GM12878 (cell line): ENCODE results near the gene SAMD4A.

Source experiments
- CTCF ChIP-seq, 3 experiments: IDR thresholded peaks in 2 of 3; conservative IDR thresholded peaks in 1 of 3; 2 replicates each; pipeline ENCODE4 v1.5.1; 2011; ENCODE audit warnings: low read depth in 3 of 3, low read length in 3 of 3, mild to moderate bottlenecking in 3 of 3, control low read depth in 2 of 3, moderate library complexity in 2 of 3, inconsistent platforms in 1 of 3, mixed read lengths in 1 of 3; ENCODE audit not compliant: control insufficient read depth in 2 of 3, insufficient read depth in 1 of 3; ENCODE audit errors: extremely low read depth in 1 of 3
- EP300 ChIP-seq, 2 experiments: fragments of 150-350 bp in 1 of 2; IDR thresholded peaks; 2 replicates each; pipeline ENCODE4 v1.6.1; 2011 to 2012; ENCODE audit warnings: low read depth in 2 of 2, low read length in 2 of 2, borderline replicate concordance in 1 of 2, improper control_type of control experiment in 1 of 2, inconsistent platforms in 1 of 2; ENCODE audit not compliant: control insufficient read depth in 1 of 2
- FOS ChIP-seq: IDR thresholded peaks from 3 replicates; pipeline ENCODE4 v1.6.1; 2011; ENCODE audit warnings: borderline replicate concordance; ENCODE audit not compliant: insufficient read length; ENCODE audit errors: extremely low read depth
- IRF4 ChIP-seq: IDR thresholded peaks from 2 replicates; pipeline ENCODE4 v1.6.1; 2011; ENCODE audit warnings: low read depth, low read length
- JUND ChIP-seq: IDR thresholded peaks from 2 replicates; pipeline ENCODE4 v1.6.1; 2012; ENCODE audit warnings: low read depth, mild to moderate bottlenecking, low read length, improper control_type of control experiment, moderate library complexity
- POLR2A ChIP-seq: IDR thresholded peaks from 2 replicates; pipeline ENCODE4 v1.6.1; 2011; ENCODE audit warnings: low read depth, mild to moderate bottlenecking, low read length
- SMC3 ChIP-seq: IDR thresholded peaks from 2 replicates; pipeline ENCODE4 v1.6.1; 2011; ENCODE audit warnings: low read length, improper control_type of control experiment, borderline replicate concordance
- TAF1 ChIP-seq: IDR thresholded peaks from 2 replicates; pipeline ENCODE4 v1.6.1; 2011; ENCODE audit warnings: mild to moderate bottlenecking, low read depth, low read length, borderline replicate concordance
- ZNF274 ChIP-seq: IDR thresholded peaks from one replicate; pipeline ENCODE4 v1.8.0; 2011; ENCODE audit not compliant: insufficient read length, insufficient read depth
- TF ChIP-seq, protein P1 (sequence below): fragments of 150-350 bp; IDR thresholded peaks from 2 replicates; pipeline ENCODE4 v1.6.1; 2016; ENCODE audit warnings: low read depth, low read length
- TF ChIP-seq, protein P2 (sequence below): fragments of 450-650 bp; IDR thresholded peaks from 2 replicates; pipeline ENCODE4 v1.6.1; 2017; ENCODE audit warnings: mild to moderate bottlenecking, moderate library complexity

GRCh38 chr14:54704768-54705167 is 137.8 kb downstream of the SAMD4A start:
- no peak for TF ChIP-seq TAF1
- TF ChIP-seq IRF4, result no peak
- TF ChIP-seq, protein P1, sequence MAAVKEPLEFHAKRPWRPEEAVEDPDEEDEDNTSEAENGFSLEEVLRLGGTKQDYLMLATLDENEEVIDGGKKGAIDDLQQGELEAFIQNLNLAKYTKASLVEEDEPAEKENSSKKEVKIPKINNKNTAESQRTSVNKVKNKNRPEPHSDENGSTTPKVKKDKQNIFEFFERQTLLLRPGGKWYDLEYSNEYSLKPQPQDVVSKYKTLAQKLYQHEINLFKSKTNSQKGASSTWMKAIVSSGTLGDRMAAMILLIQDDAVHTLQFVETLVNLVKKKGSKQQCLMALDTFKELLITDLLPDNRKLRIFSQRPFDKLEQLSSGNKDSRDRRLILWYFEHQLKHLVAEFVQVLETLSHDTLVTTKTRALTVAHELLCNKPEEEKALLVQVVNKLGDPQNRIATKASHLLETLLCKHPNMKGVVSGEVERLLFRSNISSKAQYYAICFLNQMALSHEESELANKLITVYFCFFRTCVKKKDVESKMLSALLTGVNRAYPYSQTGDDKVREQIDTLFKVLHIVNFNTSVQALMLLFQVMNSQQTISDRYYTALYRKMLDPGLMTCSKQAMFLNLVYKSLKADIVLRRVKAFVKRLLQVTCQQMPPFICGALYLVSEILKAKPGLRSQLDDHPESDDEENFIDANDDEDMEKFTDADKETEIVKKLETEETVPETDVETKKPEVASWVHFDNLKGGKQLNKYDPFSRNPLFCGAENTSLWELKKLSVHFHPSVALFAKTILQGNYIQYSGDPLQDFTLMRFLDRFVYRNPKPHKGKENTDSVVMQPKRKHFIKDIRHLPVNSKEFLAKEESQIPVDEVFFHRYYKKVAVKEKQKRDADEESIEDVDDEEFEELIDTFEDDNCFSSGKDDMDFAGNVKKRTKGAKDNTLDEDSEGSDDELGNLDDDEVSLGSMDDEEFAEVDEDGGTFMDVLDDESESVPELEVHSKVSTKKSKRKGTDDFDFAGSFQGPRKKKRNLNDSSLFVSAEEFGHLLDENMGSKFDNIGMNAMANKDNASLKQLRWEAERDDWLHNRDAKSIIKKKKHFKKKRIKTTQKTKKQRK, result no peak
- no peak for TF ChIP-seq FOS
- no peak for TF ChIP-seq CTCF (IDR thresholded peaks at IDR 0.05 in 2 of 3, conservative IDR thresholded peaks at IDR 0.05 in 1 of 3; ENCODE audit: control insufficient read depth in 2 of 3, extremely low read depth in 1 of 3, insufficient read depth in 1 of 3, low read depth in 3 of 3, low read length in 3 of 3)
- no peak for TF ChIP-seq POLR2A
- TF ChIP-seq, protein P2, sequence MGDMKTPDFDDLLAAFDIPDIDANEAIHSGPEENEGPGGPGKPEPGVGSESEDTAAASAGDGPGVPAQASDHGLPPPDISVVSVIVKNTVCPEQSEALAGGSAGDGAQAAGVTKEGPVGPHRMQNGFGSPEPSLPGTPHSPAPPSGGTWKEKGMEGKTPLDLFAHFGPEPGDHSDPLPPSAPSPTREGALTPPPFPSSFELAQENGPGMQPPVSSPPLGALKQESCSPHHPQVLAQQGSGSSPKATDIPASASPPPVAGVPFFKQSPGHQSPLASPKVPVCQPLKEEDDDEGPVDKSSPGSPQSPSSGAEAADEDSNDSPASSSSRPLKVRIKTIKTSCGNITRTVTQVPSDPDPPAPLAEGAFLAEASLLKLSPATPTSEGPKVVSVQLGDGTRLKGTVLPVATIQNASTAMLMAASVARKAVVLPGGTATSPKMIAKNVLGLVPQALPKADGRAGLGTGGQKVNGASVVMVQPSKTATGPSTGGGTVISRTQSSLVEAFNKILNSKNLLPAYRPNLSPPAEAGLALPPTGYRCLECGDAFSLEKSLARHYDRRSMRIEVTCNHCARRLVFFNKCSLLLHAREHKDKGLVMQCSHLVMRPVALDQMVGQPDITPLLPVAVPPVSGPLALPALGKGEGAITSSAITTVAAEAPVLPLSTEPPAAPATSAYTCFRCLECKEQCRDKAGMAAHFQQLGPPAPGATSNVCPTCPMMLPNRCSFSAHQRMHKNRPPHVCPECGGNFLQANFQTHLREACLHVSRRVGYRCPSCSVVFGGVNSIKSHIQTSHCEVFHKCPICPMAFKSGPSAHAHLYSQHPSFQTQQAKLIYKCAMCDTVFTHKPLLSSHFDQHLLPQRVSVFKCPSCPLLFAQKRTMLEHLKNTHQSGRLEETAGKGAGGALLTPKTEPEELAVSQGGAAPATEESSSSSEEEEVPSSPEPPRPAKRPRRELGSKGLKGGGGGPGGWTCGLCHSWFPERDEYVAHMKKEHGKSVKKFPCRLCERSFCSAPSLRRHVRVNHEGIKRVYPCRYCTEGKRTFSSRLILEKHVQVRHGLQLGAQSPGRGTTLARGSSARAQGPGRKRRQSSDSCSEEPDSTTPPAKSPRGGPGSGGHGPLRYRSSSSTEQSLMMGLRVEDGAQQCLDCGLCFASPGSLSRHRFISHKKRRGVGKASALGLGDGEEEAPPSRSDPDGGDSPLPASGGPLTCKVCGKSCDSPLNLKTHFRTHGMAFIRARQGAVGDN, result no peak
- TF ChIP-seq JUND, result no peak
- no peak for TF ChIP-seq ZNF274
- TF ChIP-seq EP300 (IDR thresholded peaks at IDR 0.05; ENCODE audit: borderline replicate concordance in 1 of 2, control insufficient read depth in 1 of 2, low read depth in 2 of 2, low read length in 2 of 2), result no peak
- TF ChIP-seq SMC3, result no peak
